ENCODE data around the gene SLC25A39. TPM values are rescaled to one million over a fixed set of nuclear protein-coding genes. Genes with fewer than 3 reads are reported as not detected.
"Not testable (repeated sequence)": the region's sequence is repeated elsewhere in the genome, so short reads cannot be mapped to it uniquely, and the experiment has no call there.

The SLC25A39 gene
- total and polyA plus RNA-seq, 12 donors = 36.3 to 105 (median 44.6) TPM

GRCh38 chr17:44334727-44335126 lies 10.1 kb upstream of the SLC25A39 start:
- Histone ChIP-seq H3K36me3 (no peaks in the 10 kb centered on the region), H3K27ac (peak overlapping the region in 1 of 10 donors; percentile 74), H3K9me3 (no peaks in the 10 kb centered on the region), H3K27me3 (no peaks in the 10 kb centered on the region), H3K4me1 (peaks cover 0 to 59% (median 3%) of the 10 kb centered on the region in 9 donors), H3K4me3 (no peak overlapping the region)
- DNase-seq = no peak
- WGBS, 2 donors = 63 to 66% methylated on average over 3 of the region's 3 CpGs
- intact Hi-C loops (cut with DNase I) = loop anchor here in 5 of 10 donors (5.0 kb wide), 3 partner anchors 122 to 192 kb away; partner anchors contain the start of gene HROB (in 3 of the 5)
- TF ChIP-seq, protein P1, sequence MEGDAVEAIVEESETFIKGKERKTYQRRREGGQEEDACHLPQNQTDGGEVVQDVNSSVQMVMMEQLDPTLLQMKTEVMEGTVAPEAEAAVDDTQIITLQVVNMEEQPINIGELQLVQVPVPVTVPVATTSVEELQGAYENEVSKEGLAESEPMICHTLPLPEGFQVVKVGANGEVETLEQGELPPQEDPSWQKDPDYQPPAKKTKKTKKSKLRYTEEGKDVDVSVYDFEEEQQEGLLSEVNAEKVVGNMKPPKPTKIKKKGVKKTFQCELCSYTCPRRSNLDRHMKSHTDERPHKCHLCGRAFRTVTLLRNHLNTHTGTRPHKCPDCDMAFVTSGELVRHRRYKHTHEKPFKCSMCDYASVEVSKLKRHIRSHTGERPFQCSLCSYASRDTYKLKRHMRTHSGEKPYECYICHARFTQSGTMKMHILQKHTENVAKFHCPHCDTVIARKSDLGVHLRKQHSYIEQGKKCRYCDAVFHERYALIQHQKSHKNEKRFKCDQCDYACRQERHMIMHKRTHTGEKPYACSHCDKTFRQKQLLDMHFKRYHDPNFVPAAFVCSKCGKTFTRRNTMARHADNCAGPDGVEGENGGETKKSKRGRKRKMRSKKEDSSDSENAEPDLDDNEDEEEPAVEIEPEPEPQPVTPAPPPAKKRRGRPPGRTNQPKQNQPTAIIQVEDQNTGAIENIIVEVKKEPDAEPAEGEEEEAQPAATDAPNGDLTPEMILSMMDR (IDR thresholded peaks at IDR 0.05) = no peak
- ATAC-seq = no peak

GRCh38 chr17:44334315-44334714 lies 9.7 kb upstream of the SLC25A39 start:
- H3K4me1 ChIP-seq = peaks cover 0 to 59% (median 3%) of the 10 kb centered on the region in 9 donors
- TF ChIP-seq, protein P1 (IDR thresholded peaks at IDR 0.05) = no peak
- H3K9me3 ChIP-seq = no peaks in the 10 kb centered on the region
- DNase-seq = no peak
- no peak overlapping the region for H3K4me3 ChIP-seq
- 59 to 62% methylated on average over 2 of the region's 2 CpGs for WGBS, 2 donors
- H3K36me3 ChIP-seq = no peaks in the 10 kb centered on the region
- H3K27me3 ChIP-seq = no peaks in the 10 kb centered on the region
- ATAC-seq = no peak
- intact Hi-C loops (cut with DNase I) = loop anchor here in 5 of 10 donors (5.0 kb wide), 3 partner anchors 122 to 192 kb away; partner anchors contain the start of gene HROB (in 3 of the 5)
- H3K27ac ChIP-seq = peak overlapping the region in 1 of 10 donors; percentile 74

GRCh38 chr17:44333371-44333770 lies 8.7 kb upstream of the SLC25A39 start:
- H3K9me3 ChIP-seq = no peaks in the 10 kb centered on the region
- no peak for DNase-seq
- peak overlapping the region in 1 of 10 donors; percentile 26 for H3K27ac ChIP-seq
- WGBS, 2 donors = 64 to 65% methylated on average over 5 of the region's 5 CpGs
- H3K27me3 ChIP-seq = no peaks in the 10 kb centered on the region
- TF ChIP-seq, protein P1 (IDR thresholded peaks at IDR 0.05) = no peak
- peaks cover 0 to 52% (median 3%) of the 10 kb centered on the region in 9 donors for H3K4me1 ChIP-seq
- intact Hi-C loops (cut with DNase I) = loop anchor here in 5 of 10 donors (5.0 kb wide), 3 partner anchors 121 to 191 kb away; partner anchors contain the start of gene HROB (in 3 of the 5)
- H3K4me3 ChIP-seq = no peak overlapping the region
- ATAC-seq = peak in 2 of 8 donors; percentile 37 to 38
- H3K36me3 ChIP-seq = no peaks in the 10 kb centered on the region

GRCh38 chr17:44331249-44331760 lies 6.7 kb upstream of the SLC25A39 start:
- Histone ChIP-seq H3K27me3 (no peaks in the 10 kb centered on the region), H3K4me3 (no peak overlapping the region), H3K4me1 (peaks cover under 1 to 58% (median 9%) of the 10 kb centered on the region in 9 donors), H3K27ac (peak overlapping the region in 1 of 10 donors; percentile 30), H3K36me3 (no peaks in the 10 kb centered on the region), H3K9me3 (no peaks in the 10 kb centered on the region)
- ATAC-seq (peak in 7 of 8 donors; percentile 8 to 45 (median 40)), DNase-seq (peak in 1 of 2 donors; percentile 85)
- intact Hi-C loops (cut with DNase I) = loop anchor here in 8 of 10 donors (1.0 to 5.0 kb wide), 5 partner anchors 119 to 189 kb away; partner anchors contain the start of gene HROB (in 3 of the 8)
- TF ChIP-seq, protein P1 (IDR thresholded peaks at IDR 0.05) = peak; percentile 73 to 90 (median 85)
- 0 to 2% methylated on average over 7 of the region's 7 CpGs for WGBS, 2 donors

- intact Hi-C loops (cut with DNase I) = loop anchor here in 6 of 10 donors (2.0 to 5.0 kb wide), 4 partner anchors 118 to 188 kb away; partner anchors contain the start of gene HROB (in 3 of the 6)
- DNase-seq = not testable (repeated sequence)
These were observed 5.6 kb upstream of the SLC25A39 start for GRCh38 chr17:44330263-44330662.

DNA sequence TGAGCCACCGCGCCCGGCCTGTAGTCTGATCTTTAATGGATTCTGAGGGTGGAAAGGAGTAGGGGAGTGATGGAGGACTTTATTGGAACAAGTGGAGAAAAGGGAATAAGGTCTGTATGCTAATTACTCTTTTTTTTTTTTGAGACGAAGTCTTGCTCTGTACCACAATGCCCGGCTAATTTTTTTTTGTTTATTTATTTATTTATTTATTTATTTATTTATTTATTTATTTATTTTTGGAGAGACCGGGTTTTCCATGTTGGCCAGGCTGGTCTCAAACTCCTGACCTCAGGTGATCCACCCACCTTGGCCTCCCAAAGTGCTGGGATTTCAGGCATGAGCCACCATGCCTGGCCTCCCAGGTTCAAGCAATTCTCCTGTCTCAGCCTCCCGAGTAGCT lies 4.9 kb upstream of the SLC25A39 start:
- H3K4me1 ChIP-seq = peaks cover 5 to 59% (median 21%) of the 10 kb centered on the region in 9 donors
- H3K9me3 ChIP-seq, H3K4me3 ChIP-seq, H3K27ac ChIP-seq, H3K27me3 ChIP-seq, ATAC-seq, H3K36me3 ChIP-seq, DNase-seq: not testable (repeated sequence)
- intact Hi-C loops (cut with DNase I) = loop anchor here in 1 of 10 donors (5.0 kb wide), 1 partner anchor 117 kb away; no protein-coding TSS in a partner anchor
- WGBS, 2 donors = 88% methylated on average over 7 of the region's 7 CpGs

More at GRCh38 chr17:44330263-44330662, 5.6 kb upstream of the SLC25A39 start:
- not testable (repeated sequence) for ATAC-seq, H3K9me3 ChIP-seq, H3K4me3 ChIP-seq, H3K36me3 ChIP-seq, H3K27me3 ChIP-seq, H3K27ac ChIP-seq
- 89 to 91% methylated on average over 5 of the region's 5 CpGs for WGBS, 2 donors
- peaks cover 5 to 61% (median 17%) of the 10 kb centered on the region in 9 donors for H3K4me1 ChIP-seq

All from heart right ventricle (tissue), 16 donors.